Measurements from ENCODE around the gene ANTXR1. TPM values are rescaled to one million over a fixed set of nuclear protein-coding genes. Genes with fewer than 3 reads are reported as not detected.

ANTXR1 gene
- total and polyA plus RNA-seq, 2 donors (not counting 3 experiments of a cell fraction or from before 2014, with no cell fraction given) = 4.2 to 17.3 TPM

DNA sequence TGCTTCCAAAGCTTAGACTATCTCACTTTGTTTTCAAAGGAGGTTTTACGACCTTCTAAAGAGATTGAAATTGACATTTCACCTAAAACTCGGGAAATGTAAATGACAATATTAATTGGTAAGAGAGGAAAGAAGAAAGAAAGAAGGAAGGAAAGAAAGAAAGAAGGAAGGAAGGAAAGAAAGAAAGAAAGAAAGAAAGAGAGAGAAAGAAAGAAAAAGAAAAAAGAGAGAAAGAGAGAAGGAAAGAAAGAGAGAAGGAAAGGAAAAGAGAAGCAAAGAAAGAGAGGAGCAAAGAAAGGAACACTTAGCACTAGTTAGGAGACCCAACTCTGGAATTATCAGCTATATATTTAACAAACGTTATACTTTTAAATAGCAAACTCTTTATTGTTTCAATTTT, 34.9 kb upstream of the ANTXR1 start:
- no peak overlapping the region for H3K27ac ChIP-seq (ENCODE audit: insufficient read depth, low read depth, low read length)
- no peak for FAIRE-seq
- no peak overlapping the region for H3K4me3 ChIP-seq (replicated peaks in 1 of 3; ENCODE audit: insufficient read depth in 1 of 3, low read depth in 1 of 3, low read length in 3 of 3)
- ChIA-PET CTCF (no interaction called here), POLR2A (no interaction called here)
- H3K79me2 ChIP-seq (ENCODE audit: control insufficient read depth, insufficient read depth, low read length) = no peaks in the 10 kb centered on the region
- no peaks in the 10 kb centered on the region for H3K4me1 ChIP-seq (ENCODE audit: control insufficient read depth, extremely low read depth, insufficient read depth, low read length)
- intact Hi-C loops (cut with micrococcal nuclease) = no loop called here
- no peak overlapping the region for H2AFZ ChIP-seq (ENCODE audit: low read depth, low read length)
- dilution Hi-C loops (cut with MboI; ENCODE audit: extremely low pct_ligation_motif_present, low sequenced_read_pairs) = no loop called here
- DNase-seq (ENCODE audit: low read depth, low spot score) = no peak
- no peaks in the 10 kb centered on the region for H3K9me3 ChIP-seq (replicated peaks; ENCODE audit: control insufficient read depth, insufficient read depth, low read length)
- BruUV-seq (replicated peaks) = no TSS peak
- H3K27me3 ChIP-seq (ENCODE audit: control insufficient read depth in 2 of 2, insufficient read depth in 2 of 2, low read length in 2 of 2) = peaks cover 21 to 24% of the 10 kb centered on the region in 2 experiments
- no peak overlapping the region for H3K9ac ChIP-seq (replicated peaks; ENCODE audit: extremely low read depth, insufficient read depth, low read length)
- TF ChIP-seq EZH2 (IDR thresholded peaks at IDR 0.05; ENCODE audit: borderline replicate concordance, low read depth, low read length, severe bottlenecking) = no peak
- TF ChIP-seq CTCF (IDR thresholded peaks at IDR 0.05; ENCODE audit: extremely low read depth in 1 of 2, insufficient read depth in 1 of 2, low read depth in 1 of 2, low read length in 2 of 2) = no peak
- TF ChIP-seq, protein P1, sequence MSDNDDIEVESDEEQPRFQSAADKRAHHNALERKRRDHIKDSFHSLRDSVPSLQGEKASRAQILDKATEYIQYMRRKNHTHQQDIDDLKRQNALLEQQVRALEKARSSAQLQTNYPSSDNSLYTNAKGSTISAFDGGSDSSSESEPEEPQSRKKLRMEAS (IDR thresholded peaks at IDR 0.05; ENCODE audit: insufficient read depth, insufficient read length) = no peak
- TF ChIP-seq POLR2A (IDR thresholded peaks at IDR 0.05; ENCODE audit: low read depth, low read length) = no peak
- no peak for TF ChIP-seq MYC (IDR thresholded peaks at IDR 0.05; ENCODE audit: low read depth, low read length)
- no peaks in the 10 kb centered on the region for H3K36me3 ChIP-seq (ENCODE audit: control insufficient read depth in 2 of 2, extremely low read depth in 1 of 2, insufficient read depth in 2 of 2, low read length in 2 of 2)
- H4K20me1 ChIP-seq (replicated peaks; ENCODE audit: control insufficient read depth, extremely low read depth, insufficient read depth, low read length) = no peaks in the 10 kb centered on the region
- no peak overlapping the region for H3K4me2 ChIP-seq (ENCODE audit: insufficient read depth, low read length)
- H3K9me1 ChIP-seq (replicated peaks; ENCODE audit: control insufficient read depth, extremely low read depth, insufficient read depth, low read length) = no peaks in the 10 kb centered on the region

- intact Hi-C loops (cut with micrococcal nuclease) = no loop called here
- H2AFZ ChIP-seq (ENCODE audit: low read depth, low read length) = no peak overlapping the region
- no peaks in the 10 kb centered on the region for H3K9me1 ChIP-seq (replicated peaks; ENCODE audit: control insufficient read depth, extremely low read depth, insufficient read depth, low read length)
- ChIA-PET POLR2A (no interaction called here), CTCF (no interaction called here)
- no peak for DNase-seq (ENCODE audit: low read depth, low spot score)
- no peaks in the 10 kb centered on the region for H3K9me3 ChIP-seq (replicated peaks; ENCODE audit: control insufficient read depth, insufficient read depth, low read length)
- dilution Hi-C loops (cut with MboI; ENCODE audit: extremely low pct_ligation_motif_present, low sequenced_read_pairs) = no loop called here
- no peak overlapping the region for H3K4me3 ChIP-seq (replicated peaks in 1 of 3; ENCODE audit: insufficient read depth in 1 of 3, low read depth in 1 of 3, low read length in 3 of 3)
- no peaks in the 10 kb centered on the region for H4K20me1 ChIP-seq (replicated peaks; ENCODE audit: control insufficient read depth, extremely low read depth, insufficient read depth, low read length)
- H3K9ac ChIP-seq (replicated peaks; ENCODE audit: extremely low read depth, insufficient read depth, low read length) = no peak overlapping the region
- no peaks in the 10 kb centered on the region for H3K79me2 ChIP-seq (ENCODE audit: control insufficient read depth, insufficient read depth, low read length)
- TF ChIP-seq GATA2 (IDR thresholded peaks at IDR 0.05; ENCODE audit: insufficient read depth, insufficient read length, low read depth, low read length) (no peak), POLR2A (IDR thresholded peaks at IDR 0.05; ENCODE audit: low read depth, low read length) (no peak), CTCF (IDR thresholded peaks at IDR 0.05; ENCODE audit: extremely low read depth in 1 of 2, insufficient read depth in 1 of 2, low read depth in 1 of 2, low read length in 2 of 2) (no peak), POLR2AphosphoS5 (IDR thresholded peaks at IDR 0.05; ENCODE audit: insufficient read depth, low read depth, low read length) (no peak), MYC (IDR thresholded peaks at IDR 0.05; ENCODE audit: low read depth, low read length) (no peak), FOS (IDR thresholded peaks at IDR 0.05; ENCODE audit: borderline replicate concordance, insufficient read depth, low read length) (no peak), EZH2 (IDR thresholded peaks at IDR 0.05; ENCODE audit: borderline replicate concordance, low read depth, low read length, severe bottlenecking) (no peak), JUN (IDR thresholded peaks at IDR 0.05; ENCODE audit: borderline replicate concordance, insufficient read depth, insufficient read length, low read depth) (no peak)
- TF ChIP-seq, protein P1 (IDR thresholded peaks at IDR 0.05; ENCODE audit: insufficient read depth, insufficient read length) = no peak
- no peaks in the 10 kb centered on the region for H3K36me3 ChIP-seq (ENCODE audit: control insufficient read depth in 2 of 2, extremely low read depth in 1 of 2, insufficient read depth in 2 of 2, low read length in 2 of 2)
- FAIRE-seq = no peak
- H3K27ac ChIP-seq (ENCODE audit: insufficient read depth, low read depth, low read length) = no peak overlapping the region
- BruUV-seq (replicated peaks) = no TSS peak
- peaks cover 13 to 21% of the 10 kb centered on the region in 2 experiments for H3K27me3 ChIP-seq (ENCODE audit: control insufficient read depth in 2 of 2, insufficient read depth in 2 of 2, low read length in 2 of 2)
- H3K4me1 ChIP-seq (ENCODE audit: control insufficient read depth, extremely low read depth, insufficient read depth, low read length) = no peaks in the 10 kb centered on the region
- no peak overlapping the region for H3K4me2 ChIP-seq (ENCODE audit: insufficient read depth, low read length)
Measured at GRCh38 chr2:68980956-68981355, 32.0 kb upstream of the ANTXR1 start.
